Occipital lobe (tissue), 2 donors: ENCODE results near the gene SNCG. TPM values are rescaled to one million over a fixed set of nuclear protein-coding genes. Genes with fewer than 3 reads are reported as not detected.
"Not testable (repeated sequence)": the region's sequence is repeated elsewhere in the genome, so short reads cannot be mapped to it uniquely, and the experiment has no call there.

Experiments used
- DNase-seq: peaks from one replicate; lab custom pipeline; 2025; lab: John Stamatoyannopoulos, UW
- total RNA-seq: library from RNA; depleted of rRNA; stranded (reverse); fragments of >200 nt; gene quantifications from one replicate; pipeline ENCODE4 v1.2.3, GENCODE V29; 2014

The SNCG gene
- 2.7 TPM for total RNA-seq

DNA sequence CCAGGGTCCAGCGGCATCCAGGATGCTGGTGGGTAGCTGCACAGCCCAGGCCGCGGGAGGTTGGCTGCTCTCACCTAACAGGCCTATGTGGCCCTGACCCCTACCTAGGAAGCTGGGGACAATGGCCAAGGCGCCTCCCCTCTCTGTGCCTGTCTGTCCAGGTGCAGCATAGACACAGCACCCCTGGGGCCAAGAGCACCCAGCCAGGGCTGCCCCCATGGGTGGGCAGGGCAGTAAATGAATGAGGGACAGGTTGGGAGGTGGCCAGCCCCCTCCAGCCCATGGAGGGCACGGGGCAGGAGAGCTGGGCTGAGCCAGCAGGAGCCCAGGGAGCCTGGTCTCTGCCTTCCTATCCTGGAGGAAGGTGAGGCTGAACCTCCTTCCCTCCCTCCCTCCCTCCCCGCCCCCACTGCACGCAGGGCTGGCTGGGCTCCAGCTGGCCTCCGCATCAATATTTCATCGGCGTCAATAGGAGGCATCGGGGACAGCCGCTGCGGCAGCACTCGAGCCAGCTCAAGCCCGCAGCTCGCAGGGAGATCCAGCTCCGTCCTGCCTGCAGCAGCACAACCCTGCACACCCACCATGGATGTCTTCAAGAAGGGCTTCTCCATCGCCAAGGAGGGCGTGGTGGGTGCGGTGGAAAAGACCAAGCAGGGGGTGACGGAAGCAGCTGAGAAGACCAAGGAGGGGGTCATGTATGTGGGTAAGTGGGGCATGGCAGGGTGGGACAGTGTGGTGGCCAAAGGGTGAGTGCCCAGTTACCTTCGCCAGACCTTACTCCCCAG lies at the start of gene SNCG:
SNCG (plus strand) TSS at position 484 of the 785 bp plus-strand sequence; CDS start at position 583, 99 bp downstream.
- DNase-seq, result peak; percentile 18

DNA sequence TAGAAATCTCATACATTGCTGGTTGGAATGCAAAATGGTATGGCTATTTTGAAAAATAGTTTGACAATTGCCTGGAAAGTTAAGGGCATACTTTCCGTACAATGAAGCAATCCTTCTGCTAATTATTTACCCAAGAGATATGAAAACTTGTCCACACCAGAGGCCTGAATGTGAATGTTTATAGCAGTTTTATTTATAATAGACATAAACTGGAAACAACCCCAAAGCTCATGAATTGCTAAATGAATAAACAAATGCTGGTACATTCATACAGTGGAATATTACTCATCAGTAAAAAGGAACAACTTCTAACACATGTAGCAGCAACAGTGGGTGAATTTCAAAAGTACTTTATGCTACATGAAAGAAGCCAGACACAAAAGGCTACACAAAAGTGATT lies 43.7 kb upstream of the SNCG start:
- no peak for DNase-seq

DNA sequence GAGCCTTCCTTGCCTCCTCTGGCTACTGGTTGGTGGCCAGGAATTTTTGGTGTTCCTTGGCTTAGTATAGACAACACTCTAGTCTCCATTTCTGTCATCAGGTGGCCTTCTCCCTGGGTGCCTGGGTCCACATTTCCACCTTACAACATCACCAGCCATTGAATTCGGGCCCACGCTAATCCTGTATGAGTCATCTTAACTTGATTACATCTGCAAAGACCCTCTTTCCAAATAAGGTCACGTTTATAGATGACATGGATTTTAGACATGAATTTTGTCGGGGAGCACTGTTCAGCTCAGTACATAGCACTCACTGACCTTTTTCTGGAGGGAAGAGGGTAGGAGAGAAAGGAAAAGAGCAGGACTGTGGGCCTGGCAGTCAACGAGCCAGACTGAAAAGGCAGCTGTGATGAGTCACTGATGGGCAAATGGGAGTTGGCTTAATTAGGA lies 40.4 kb upstream of the SNCG start:
- DNase-seq, result no peak

DNA sequence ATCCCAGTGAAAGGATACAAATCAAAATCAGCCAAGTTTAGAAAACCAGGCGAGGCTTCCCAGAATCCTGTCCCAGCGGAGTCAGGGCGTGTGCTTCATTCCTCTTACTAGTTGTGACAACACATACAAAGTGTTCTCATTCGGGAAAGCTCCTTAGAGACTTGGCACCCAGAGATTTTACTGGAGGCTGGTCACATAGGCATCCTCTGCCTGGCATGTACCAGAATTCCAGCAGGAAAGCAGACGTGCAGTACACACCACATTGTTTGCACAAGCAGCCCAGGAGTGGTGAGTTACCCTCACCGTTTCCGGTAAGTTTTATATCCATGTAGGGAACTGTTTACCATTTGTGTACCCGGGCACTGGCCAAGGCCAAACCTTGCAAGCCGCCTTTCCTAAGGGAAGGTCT lies 35.8 kb upstream of the SNCG start:
- no peak for DNase-seq

DNA sequence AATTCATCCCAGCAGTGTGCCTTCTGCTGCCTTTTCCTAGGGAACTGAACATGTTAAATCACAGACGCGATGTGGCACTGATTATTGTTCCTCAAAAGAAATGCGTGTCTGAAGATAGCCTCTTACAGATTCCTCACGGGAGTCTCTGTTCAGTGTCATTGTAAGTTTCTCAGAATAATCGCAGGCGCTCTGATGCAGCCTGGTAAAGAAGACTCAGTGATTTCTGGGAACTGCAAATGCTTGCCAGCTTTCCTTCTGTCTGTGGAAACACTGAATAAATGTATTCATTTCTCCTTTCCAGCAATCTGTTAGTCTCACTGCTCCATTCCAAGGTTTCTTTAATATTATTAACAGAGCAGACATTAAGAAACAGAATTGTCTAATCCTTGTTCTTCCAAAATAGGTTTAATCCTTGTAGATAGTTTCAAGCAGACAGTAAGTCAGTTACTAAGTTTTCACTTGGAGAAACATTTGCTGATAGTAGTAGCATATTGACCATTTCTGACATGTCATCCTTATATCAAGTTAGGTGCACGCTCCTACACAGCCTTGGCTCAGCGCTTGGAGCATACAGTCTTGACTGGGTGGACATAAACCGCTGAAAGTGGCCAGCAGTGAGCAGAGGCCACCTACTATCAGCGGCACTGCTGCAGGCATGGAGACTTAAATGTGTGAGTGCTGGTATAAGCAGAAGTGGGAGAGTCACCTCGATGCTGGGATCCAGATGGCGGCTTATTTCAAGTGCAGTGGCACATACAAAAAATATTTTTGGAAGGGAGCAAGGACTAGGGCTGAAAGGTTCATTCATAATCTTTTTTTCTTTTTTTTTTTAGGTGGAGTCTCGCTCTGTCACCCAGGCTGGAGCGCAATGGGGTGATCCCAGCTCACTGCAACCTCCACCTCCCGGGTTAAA lies 28.7 kb upstream of the SNCG start:
- no peak for DNase-seq

DNA sequence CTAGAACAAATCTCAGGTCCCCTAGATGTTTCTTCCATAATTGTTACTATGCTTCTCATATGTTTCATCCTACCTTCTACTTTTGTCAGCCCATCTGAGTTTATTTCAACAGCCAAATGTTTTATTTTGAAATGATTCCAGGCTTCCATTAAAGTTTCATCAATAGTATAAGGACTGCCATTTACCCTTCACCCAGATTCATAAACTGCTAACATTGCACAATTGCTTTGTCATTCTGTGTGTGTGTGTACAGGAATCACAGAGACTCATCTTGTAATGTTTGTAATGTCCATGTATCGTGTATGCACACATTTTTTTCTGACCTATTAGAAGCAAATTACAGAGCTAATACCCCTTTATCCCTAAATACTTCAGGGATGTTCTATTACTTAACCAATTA lies 26.5 kb upstream of the SNCG start:
- no peak for DNase-seq

DNA sequence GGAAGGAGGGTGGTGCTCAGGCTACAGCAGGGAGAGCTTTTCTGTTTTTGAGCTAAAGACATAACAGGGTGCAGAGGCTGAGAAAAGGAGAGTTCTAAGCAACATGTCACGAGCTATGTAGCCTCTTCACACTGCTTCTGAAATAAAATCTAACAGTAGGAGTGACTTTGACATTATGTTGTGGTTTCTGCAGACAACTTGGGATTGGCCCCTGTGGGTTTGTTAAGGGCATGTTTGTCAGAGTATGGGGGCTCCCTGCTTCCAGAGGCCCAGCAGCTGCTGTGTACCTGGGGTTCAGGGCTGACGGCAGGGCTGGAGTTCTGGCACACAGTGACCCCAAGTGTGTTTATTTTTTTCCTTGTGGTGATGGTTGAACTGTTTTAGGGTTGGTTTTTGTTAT lies 25.7 kb upstream of the SNCG start:
- DNase-seq, result no peak

DNA sequence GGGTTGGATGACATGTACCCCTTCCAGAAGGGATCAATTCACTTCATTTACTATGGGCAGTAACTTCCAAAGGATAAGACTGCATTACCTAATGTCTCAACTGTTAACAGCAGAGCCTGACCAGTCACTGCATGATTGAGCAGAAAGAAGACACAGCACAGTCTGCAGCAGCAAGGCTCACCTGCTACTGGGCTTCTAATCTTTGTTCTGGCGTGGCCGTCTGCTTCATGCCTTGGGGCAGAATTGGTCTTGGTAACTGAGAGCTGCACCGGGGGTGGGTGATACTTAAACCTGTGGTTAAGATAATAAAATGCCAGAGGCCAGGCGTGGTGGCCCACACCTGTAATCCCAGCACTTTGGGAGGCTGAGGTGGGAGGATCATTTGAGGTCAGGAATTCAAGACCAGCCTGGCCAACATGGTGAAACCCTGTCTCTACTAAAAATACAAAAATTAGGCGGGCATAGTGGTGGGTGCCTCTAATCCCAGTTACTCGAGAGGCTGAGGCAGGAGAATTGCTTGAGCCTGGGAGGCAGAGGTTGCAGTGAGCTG lies 24.2 kb upstream of the SNCG start:
- not testable (repeated sequence) for DNase-seq

DNA sequence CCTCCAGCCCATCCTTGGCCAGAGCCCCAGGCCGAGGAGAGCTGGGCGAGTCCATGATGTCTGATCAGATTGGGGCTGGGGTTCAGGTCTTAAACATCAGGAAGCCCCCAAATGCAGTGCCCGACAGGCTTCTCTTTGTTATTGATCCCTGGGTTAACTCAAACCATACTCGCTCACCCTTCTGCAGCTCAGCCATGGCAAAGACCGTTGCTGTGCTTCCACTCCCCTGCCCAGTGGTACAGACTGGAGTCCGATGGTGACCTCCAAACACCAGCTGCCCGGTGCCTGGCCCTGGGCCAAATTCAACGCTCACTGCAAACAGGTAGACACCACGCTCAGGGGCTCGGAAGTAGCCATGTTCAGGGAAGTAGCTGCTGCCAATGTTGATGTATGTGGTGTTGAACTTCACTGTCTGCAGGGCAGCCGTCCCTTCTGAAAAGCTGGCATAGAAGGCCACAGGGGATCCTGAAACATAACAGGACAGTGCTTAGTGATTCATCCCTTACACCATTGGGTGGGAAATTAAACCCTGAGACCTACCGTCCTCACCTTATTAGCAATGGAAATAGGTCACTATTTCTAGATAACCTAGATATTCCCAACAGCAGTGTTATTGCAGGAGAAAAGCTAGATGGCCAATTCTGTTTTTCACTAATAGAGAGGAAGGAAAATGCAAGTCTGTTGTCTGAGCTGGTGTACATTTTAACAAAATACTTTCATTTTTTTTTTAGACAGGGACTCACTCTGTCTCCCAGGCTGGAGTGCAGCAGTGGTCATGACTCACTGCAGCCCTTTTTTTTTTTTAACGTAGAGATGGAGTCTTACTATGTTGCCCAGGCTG lies 21.5 kb upstream of the SNCG start:
- no peak for DNase-seq

DNA sequence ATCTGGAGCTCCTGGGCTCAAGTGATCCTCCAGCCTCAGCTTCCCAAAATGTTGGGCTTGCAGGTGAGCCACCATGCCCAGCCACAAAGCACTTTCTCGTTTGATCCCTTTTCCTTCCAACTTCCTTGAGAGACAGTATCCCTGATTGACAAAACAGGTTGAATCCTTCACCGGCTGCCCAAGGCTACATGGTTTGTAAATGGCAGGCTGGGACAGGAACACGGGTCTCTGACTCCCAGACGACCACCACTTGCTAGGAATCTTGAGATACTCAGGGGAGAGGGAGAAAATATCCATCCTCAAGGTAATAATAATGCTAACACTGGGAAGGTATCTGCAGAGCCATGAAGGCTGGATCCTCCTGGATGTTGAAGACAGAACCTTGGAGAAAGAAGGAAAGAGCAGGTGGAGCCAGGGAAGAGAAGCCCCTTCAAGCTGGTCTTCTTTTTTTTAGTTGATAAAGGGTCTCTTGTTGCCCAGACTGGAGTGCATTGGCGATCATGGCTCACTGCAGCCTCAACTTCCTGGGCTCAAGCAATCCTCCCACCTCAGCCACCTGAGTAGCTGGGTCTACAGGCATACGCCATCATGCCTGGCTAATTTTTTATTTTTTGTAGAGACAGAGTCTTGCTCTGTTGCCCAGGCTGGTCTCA lies 20.8 kb upstream of the SNCG start:
- DNase-seq, result no peak

DNA sequence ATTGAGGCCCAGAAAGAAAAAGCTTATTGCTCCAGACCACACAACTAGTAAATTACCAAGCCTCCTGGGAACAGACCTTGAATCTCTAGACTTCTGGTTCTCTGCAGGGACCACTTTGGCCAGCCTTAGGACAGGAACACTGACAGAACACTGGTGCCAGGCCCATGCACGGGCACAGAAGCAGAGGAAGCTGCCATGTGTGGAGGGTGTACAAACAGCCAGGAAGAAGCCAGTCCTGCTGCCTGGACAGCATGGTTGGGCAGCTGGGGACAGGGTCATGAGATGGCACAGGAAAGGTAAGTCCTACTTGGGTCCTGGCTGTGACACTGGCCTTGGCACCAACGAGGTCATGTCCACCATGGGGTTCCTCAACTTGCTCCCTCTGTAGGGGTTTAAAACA lies 20.1 kb upstream of the SNCG start:
- no peak for DNase-seq

DNA sequence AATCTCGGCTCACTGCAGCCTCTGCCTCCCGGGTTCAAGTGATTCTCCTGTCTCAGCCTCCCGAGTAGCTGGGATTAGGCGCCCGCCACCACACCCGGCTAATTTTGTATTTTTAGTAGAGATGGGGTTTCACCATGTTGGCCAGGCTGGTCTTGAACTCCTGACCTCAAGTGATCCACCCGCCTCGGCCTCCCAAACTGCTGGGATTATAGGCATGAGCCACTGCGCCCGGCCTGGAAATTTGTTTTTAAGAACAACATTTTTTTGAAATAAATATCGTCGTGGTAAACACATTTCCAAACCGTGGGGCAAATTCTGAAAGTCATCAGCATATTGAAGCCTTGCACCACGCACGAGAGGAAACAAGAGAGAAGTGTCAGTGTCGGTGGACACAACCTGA lies 18.3 kb upstream of the SNCG start:
- DNase-seq, result not testable (repeated sequence)

DNA sequence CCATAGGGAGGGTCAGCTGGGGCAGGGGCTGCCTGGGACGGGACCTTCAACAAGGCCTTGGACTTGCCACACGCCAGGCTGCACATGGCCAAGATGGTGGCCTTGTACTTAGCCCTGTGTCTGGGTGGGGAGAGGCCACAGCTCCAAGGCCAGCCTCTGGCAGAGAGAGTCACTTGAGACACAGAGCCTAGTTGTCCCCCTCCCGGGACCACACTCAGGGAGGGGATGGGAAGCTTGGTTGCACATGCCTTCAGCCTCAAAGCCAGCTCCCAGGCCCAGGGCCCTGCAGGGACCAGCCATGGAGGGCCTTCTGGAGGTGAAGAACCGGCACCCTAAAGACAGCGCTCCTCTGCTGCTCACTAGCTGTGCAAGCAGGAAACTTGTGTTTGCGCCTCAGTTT lies 17.7 kb upstream of the SNCG start:
- DNase-seq, result no peak

DNA sequence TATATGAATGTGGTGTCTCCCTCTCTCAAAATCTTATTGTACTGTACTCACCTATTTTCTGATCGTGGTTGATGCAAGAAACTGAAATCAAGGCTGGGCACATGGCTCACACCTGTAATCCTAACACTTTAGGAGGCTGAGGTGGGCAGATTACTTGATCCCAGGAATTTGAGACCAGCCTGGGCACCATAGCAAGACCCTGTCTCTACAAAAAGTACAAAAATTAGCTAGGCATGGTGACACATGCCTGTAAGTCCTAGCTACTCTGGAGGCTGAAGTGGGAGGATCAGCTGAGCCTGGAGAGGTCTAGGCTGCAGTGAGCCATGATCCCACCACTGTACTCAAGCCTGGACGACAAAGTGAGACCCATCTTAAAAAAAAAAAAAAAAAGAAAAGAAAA lies 17.0 kb upstream of the SNCG start:
- DNase-seq, result no peak

DNA sequence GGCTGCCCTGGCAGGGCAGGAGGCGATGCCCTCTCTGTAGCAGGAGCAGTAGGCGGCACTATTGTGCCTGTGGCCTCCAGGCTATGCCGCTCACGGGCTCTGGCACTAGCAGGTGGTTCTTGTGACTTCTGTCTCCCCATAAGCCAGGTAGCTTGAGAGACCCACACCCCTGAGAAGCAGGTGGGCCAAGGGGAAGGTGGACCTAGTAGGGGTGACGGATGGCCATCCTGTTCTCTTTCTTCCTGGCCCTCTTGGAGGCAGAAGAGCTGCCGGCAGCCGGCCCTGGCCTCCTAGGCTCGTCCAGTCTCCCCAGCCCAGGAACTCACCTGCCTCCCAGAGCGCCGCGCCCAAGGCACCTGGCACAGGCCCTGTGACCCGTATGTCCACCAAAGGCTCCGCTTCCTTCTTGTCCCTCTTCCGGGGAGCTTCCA lies 16.4 kb upstream of the SNCG start:
- no peak for DNase-seq

DNA sequence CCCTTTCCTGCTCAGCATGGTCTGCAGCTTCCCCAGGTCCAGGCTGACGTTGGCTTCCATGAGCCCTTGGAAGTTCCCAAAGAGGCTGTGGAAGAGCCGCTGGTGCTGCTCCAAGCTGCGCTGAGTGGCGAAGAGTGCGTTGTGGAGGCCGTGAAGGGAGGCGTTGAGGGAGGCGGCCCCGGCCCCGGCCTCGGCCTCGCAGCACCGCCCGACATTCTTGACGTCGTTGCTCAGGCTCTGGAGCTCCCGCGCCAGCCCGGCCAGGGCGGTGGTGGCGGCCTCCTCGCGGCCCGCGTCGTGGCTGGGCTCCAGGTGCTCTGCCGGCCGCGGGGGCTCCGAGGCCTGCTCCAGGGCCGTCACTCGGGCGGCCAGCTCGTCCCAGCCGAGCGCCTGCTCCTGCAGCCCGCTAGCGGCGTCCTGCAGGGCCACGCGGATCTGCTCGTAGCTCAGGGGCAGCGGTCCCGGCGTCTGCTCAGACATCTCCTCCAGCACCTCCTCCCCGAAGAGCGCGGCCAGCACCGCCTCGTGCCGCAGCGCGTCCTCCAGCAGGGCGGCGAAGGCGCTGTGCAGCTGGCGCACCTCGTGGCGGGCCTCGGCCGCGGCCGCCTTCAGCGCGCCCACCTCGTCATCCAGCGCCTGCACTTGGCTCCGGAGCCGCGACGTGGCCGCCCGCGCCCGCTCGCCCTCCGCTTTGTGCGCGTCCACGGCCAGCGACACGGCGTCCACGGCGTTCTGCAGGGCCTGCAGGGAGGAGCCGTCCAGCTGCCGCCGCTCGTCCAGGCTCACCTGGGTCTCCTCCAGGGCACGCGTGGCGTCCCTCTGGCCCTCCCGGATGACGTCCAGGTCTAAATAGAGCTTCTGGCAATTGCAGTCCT lies 15.7 kb upstream of the SNCG start:
- DNase-seq, result no peak

DNA sequence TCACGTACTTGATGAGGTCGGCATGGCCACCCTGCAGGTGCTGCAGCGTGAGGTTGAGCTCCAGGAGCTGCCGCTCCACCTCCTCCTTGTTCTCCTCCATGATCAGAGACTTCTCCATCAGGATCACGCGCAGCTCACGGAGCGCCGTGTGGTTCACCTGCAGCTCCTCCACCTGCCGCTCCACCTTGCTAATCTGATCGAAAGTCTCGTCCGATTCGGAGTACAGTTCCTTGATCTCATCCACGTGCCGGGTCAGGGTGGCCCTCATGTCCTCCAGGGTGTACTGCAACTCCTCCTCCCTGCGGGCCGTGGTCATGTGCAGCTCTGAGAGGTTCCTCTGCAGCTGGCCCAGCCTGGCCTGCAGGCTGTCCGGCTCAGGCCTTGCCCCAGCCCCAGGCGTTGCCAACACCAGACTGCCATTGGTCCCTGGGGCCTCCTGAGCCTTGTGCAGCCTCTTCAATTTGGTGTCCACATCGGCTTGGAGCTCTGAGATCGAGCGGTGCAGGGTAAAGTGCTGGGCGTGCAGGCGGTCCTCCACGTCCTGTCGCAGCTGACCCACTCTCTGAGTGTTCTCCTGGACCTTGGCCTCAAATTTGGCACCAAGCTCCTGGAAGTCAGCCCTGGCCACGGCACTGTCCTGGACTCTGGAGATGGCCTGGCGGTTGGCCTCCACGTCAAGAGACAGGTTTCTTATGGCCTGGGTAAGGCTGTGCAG lies 14.9 kb upstream of the SNCG start:
- no peak for DNase-seq

DNA sequence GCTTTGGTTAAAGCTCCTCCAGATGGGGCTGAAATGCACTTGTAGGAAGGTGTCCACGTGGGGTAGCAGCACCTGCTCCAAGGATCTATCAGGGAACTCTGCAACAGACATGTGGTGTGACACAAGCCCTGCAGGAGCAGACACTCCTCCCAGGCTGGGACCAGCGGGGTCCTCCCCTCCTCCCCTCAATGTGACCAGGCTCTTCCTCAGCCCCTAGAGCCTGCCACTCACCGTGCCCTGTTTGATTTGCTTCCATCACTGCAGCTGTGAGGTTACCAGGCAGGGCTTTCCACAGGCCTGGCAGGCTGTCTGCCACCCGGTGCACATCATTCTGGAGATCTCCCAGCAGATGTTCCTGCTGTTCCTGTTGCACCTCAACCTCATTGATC lies 14.4 kb upstream of the SNCG start:
- DNase-seq, result no peak

DNA sequence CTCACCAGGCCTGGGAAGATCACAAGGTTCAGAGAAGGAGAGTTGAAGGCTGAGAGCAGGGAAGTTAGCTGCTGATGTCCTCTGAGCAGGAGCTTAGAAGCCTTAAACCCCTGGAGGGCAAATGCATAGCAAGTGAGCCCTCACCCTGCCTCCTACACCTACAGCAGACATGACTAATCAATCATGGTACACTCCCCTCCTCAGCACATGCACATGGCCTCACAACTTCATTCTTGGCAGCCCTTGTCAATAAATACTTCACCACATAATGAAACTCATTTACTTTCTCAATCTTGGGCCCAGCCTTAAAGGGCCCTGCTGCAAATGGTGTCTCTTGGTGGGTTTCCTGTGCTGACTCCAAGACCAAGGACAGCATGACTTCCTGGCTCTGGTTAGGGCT lies 13.9 kb upstream of the SNCG start:
- DNase-seq, result no peak
